MM.1S (cell line): ENCODE data around the gene MKKS.

ENCODE experiments used
- DNase-seq: peaks from one replicate; pipeline ENCODE4 v3.0.0-alpha.2; 2015
- H2AFZ ChIP-seq: fragments of 300-600 bp; sonication (generic); 2 replicates; pipeline ENCODE4 v1.6.0; 2016; ENCODE audit warnings: antibody characterized with exemption, low read length
- H3F3A ChIP-seq: fragments of 300-600 bp; sonication (generic); 2 replicates; pipeline ENCODE4 v1.6.1; 2016; ENCODE audit warnings: mild to moderate bottlenecking, antibody characterized with exemption, low read length, moderate library complexity, mixed read lengths; ENCODE audit not compliant: insufficient read depth
- H3K27ac ChIP-seq: fragments of 300-600 bp; sonication (generic); 2 replicates; pipeline ENCODE4 v1.5.1; 2016; ENCODE audit warnings: mild to moderate bottlenecking, low read length
- H3K27me3 ChIP-seq: fragments of 300-600 bp; sonication (generic); replicated peaks from 2 replicates; pipeline ENCODE4 v1.6.0; 2016; ENCODE audit warnings: low read length; ENCODE audit not compliant: insufficient read depth
- H3K36me3 ChIP-seq: fragments of 300-600 bp; sonication (generic); replicated peaks from 2 replicates; pipeline ENCODE4 v1.6.1; 2016; ENCODE audit warnings: mild to moderate bottlenecking, low read length, mixed read lengths; ENCODE audit not compliant: insufficient read depth
- H3K4me1 ChIP-seq: fragments of 300-600 bp; sonication (generic); 2 replicates; pipeline ENCODE4 v1.6.1; 2016; ENCODE audit warnings: low read length, mixed read lengths
- H3K4me2 ChIP-seq: fragments of 300-600 bp; sonication (generic); 2 replicates; pipeline ENCODE4 v1.6.0; 2016; ENCODE audit warnings: low read depth, low read length
- H3K4me3 ChIP-seq: fragments of 300-600 bp; sonication (generic); 2 replicates; pipeline ENCODE4 v1.5.1; 2016; ENCODE audit warnings: low read length, mixed read lengths
- H3K79me2 ChIP-seq: fragments of 300-600 bp; sonication (generic); 2 replicates; pipeline ENCODE4 v1.6.1; 2016; ENCODE audit warnings: mixed run types, low read length, mixed read lengths
- H3K9ac ChIP-seq: fragments of 300-600 bp; sonication (generic); 2 replicates; pipeline ENCODE4 v1.6.1; 2016; ENCODE audit warnings: low read length, mixed read lengths
- H3K9me2 ChIP-seq: fragments of 300-600 bp; sonication (generic); replicated peaks from 2 replicates; pipeline ENCODE4 v1.6.1; 2016; ENCODE audit warnings: mild to moderate bottlenecking, low read length, mixed read lengths; ENCODE audit not compliant: insufficient read depth
- H3K9me3 ChIP-seq: fragments of 300-600 bp; sonication (generic); replicated peaks from 2 replicates; pipeline ENCODE4 v1.6.1; 2016; ENCODE audit warnings: mild to moderate bottlenecking, low read length, mixed read lengths; ENCODE audit not compliant: insufficient read depth
- H4K20me1 ChIP-seq: fragments of 300-600 bp; sonication (generic); 2 replicates; pipeline ENCODE4 v1.6.1; 2016; ENCODE audit warnings: mild to moderate bottlenecking, low read length, moderate library complexity, mixed read lengths; ENCODE audit not compliant: insufficient read depth
- EZH2 ChIP-seq: fragments of 300-600 bp; sonication (generic); optimal IDR thresholded peaks from 2 replicates; pipeline ENCODE3; 2017; ENCODE audit warnings: low read depth, mild to moderate bottlenecking, antibody characterized with exemption, low read length, mixed read lengths
- EZH2phosphoT487 ChIP-seq: fragments of 300-600 bp; sonication (generic); IDR thresholded peaks from 2 replicates; pipeline ENCODE4 v1.6.1; 2018; ENCODE audit warnings: antibody characterized with exemption, low read length
- TF ChIP-seq, protein P1 (sequence below): fragments of 300-600 bp; sonication (generic); IDR thresholded peaks from 2 replicates; pipeline ENCODE4 v1.5.1; 2016; ENCODE audit warnings: antibody characterized with exemption, low read length, mixed read lengths

MKKS gene

DNA sequence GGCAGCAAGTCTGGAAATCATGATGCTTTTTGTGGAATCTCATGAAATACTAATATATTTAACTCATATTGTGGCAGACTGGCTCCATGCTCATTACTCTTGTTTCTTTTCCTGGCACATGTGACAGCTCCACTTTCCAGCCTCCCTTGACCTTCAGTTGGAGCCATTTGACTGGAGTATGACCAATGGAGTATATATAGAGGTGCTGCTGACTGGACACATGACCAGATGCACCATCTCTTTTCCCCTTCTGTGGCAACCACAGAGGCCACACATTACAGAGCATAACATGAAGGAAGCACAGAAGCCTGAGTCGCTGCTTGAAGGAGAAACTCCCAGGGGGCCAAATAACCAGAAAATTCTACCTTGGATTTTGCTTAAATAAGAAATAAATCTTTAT is 77.4 kb downstream of the MKKS start:
- no peaks in the 10 kb centered on the region for H4K20me1 ChIP-seq
- H3K4me1 ChIP-seq, result no peaks in the 10 kb centered on the region
- H3K27me3 ChIP-seq, result no peaks in the 10 kb centered on the region
- no peak overlapping the region for H3K4me3 ChIP-seq
- H3K9ac ChIP-seq, result no peak overlapping the region
- no peaks in the 10 kb centered on the region for H3F3A ChIP-seq
- H3K9me3 ChIP-seq, result no peaks in the 10 kb centered on the region
- TF ChIP-seq EZH2phosphoT487, result no peak
- no peak for TF ChIP-seq EZH2
- TF ChIP-seq, protein P1, sequence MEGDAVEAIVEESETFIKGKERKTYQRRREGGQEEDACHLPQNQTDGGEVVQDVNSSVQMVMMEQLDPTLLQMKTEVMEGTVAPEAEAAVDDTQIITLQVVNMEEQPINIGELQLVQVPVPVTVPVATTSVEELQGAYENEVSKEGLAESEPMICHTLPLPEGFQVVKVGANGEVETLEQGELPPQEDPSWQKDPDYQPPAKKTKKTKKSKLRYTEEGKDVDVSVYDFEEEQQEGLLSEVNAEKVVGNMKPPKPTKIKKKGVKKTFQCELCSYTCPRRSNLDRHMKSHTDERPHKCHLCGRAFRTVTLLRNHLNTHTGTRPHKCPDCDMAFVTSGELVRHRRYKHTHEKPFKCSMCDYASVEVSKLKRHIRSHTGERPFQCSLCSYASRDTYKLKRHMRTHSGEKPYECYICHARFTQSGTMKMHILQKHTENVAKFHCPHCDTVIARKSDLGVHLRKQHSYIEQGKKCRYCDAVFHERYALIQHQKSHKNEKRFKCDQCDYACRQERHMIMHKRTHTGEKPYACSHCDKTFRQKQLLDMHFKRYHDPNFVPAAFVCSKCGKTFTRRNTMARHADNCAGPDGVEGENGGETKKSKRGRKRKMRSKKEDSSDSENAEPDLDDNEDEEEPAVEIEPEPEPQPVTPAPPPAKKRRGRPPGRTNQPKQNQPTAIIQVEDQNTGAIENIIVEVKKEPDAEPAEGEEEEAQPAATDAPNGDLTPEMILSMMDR, result no peak
- no peak overlapping the region for H2AFZ ChIP-seq
- no peak overlapping the region for H3K4me2 ChIP-seq
- no peak overlapping the region for H3K27ac ChIP-seq
- no peak for DNase-seq
- no peaks in the 10 kb centered on the region for H3K9me2 ChIP-seq
- no peaks in the 10 kb centered on the region for H3K79me2 ChIP-seq
- no peaks in the 10 kb centered on the region for H3K36me3 ChIP-seq

DNA sequence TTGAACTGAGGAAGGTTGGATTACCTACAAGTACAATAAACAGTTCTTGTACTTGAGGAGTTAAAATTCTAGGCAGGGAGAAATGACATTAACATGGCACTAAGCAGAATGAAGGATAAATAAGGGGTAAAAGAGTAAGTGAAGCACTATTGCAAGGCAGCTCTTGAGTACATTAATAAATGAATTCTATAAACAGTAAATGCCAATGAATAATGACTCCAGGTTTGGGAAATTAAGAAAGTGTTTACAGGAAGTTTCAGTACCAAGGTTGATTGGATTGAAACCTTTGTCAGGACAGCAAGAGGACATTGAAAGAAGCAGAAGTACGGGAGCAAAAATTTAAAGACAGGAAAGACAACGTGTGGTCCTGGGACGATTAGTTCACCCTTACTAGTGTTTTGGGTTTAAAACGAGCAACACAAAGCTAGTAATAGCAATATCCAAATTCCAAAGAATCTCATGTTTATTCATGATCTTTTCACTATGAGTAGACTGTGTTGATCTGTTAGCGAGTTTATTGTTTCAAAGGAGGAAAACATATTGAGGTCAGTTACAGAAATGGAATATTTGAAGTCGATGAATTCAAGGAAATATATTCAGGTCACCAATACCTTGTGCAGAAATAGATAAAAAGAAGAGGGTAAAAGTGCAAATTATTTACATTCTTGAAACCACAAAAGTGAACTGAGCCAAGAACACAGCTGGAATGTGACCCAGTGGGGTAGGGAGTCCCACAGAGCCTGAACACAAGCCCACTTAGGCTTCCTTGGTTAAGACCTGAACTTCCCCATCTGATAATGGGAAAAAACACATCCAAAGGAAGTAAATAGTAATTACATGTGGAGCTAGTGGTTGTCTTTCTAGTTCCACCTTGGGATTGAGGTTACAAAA is 80.8 kb downstream of the MKKS start:
- DNase-seq, result no peak
- H3K9ac ChIP-seq, result no peak overlapping the region
- no peak overlapping the region for H2AFZ ChIP-seq
- no peaks in the 10 kb centered on the region for H3K9me2 ChIP-seq
- H3K4me1 ChIP-seq, result 0 out of 2 replicates have a peak, but pooled peaks cover 4% of the 10 kb centered on the region
- H3K27me3 ChIP-seq, result no peaks in the 10 kb centered on the region
- H3K4me3 ChIP-seq, result no peak overlapping the region
- H3K79me2 ChIP-seq, result no peaks in the 10 kb centered on the region
- no peak for TF ChIP-seq EZH2
- TF ChIP-seq, protein P1, result no peak
- TF ChIP-seq EZH2phosphoT487, result no peak
- no peaks in the 10 kb centered on the region for H3F3A ChIP-seq
- no peak overlapping the region for H3K27ac ChIP-seq
- H3K36me3 ChIP-seq, result no peaks in the 10 kb centered on the region
- H3K9me3 ChIP-seq, result no peaks in the 10 kb centered on the region
- H3K4me2 ChIP-seq, result no peak overlapping the region
- no peaks in the 10 kb centered on the region for H4K20me1 ChIP-seq
